HG02938 (cell line): ENCODE results near the gene ADGRG7.
"Not testable (repeated sequence)": the region's sequence is repeated elsewhere in the genome, so short reads cannot be mapped to it uniquely, and the experiment has no call there.

ENCODE experiments used
- ATAC-seq: cut with Tn5 transposase; IDR thresholded peaks from one replicate; pipeline ENCODE4 v1.9.1; 2021; ENCODE audit warnings: mild to moderate bottlenecking, moderate library complexity; ENCODE audit not compliant: unreplicated experiment

The ADGRG7 gene, protein sequence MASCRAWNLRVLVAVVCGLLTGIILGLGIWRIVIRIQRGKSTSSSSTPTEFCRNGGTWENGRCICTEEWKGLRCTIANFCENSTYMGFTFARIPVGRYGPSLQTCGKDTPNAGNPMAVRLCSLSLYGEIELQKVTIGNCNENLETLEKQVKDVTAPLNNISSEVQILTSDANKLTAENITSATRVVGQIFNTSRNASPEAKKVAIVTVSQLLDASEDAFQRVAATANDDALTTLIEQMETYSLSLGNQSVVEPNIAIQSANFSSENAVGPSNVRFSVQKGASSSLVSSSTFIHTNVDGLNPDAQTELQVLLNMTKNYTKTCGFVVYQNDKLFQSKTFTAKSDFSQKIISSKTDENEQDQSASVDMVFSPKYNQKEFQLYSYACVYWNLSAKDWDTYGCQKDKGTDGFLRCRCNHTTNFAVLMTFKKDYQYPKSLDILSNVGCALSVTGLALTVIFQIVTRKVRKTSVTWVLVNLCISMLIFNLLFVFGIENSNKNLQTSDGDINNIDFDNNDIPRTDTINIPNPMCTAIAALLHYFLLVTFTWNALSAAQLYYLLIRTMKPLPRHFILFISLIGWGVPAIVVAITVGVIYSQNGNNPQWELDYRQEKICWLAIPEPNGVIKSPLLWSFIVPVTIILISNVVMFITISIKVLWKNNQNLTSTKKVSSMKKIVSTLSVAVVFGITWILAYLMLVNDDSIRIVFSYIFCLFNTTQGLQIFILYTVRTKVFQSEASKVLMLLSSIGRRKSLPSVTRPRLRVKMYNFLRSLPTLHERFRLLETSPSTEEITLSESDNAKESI

DNA sequence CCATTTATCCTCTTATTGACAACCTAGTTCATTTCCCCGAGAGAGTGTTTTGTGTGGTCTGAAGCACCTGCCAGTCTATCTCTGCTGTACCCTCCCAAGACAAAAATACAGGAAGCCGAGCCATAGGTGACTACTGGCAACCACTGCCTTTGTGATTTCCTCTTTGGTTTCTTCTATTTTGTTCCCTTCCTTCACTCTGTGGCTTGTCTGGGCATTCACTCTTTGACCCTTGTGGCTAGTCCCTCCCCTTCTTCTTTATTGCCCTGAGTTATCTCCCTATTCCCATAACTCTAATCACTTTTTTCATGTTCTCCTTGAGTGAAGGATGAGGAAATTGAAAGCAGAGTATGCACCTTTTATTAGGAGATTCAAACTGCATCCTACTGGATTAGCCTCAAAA is at the start of gene ADGRG7:
Gene ADGRG7, plus strand, starts transcription at position 297 of the 400 bp plus-strand sequence. CDS start 256 bp downstream, outside the sequence.
- ATAC-seq, result no peak

DNA sequence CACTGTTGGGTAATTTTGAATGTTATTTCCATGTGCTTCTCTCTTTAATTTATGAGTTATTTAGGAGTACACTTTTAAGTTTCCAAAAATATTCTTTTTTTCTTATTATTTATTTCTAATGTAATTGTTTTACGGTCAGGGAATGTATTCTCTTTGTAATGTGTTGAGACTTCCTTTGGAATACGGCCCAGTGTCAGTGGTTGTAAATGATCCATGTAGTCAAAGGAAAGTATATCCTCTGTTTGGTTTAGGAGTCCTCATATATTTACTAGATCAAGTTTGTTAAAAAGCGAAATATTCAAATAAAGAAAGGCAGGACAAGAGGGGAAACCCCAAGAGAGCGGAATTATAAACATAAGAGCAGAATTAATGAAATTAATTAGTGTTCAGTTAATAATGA is 49.0 kb upstream of the ADGRG7 start:
- ATAC-seq, result no peak

DNA sequence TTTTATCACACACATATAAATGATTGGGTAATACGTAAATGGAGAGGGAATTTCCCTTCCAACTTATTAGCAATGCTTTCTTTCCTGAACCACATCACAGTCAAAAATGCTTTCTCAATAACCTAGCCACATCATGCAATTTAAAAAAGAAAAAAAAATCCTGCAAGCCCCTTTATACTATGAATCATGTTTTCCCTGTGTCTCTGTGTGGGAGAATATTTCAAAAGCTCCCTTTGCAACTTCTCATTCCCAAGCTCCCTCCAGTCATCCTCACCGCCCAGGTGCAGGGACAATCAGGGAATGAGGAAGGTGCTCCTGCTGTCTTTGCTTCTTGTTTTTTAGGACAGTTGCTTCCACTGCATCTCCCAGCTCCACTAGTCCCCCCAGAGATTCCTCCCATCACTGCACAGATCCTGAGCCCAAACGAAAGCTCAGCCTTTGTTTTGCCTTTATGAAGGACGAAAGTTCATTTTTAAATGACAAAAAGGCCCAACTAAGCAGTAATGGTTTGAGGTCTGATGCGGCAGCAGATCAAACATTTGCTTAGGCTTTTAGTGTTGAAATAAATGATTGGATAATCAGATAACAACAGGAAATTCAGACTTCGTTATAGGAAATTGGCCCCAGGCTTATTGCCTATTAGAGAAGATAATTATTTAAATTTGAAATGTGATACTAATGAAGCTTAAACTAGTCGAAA is 47.8 kb upstream of the ADGRG7 start:
- ATAC-seq, result no peak

DNA sequence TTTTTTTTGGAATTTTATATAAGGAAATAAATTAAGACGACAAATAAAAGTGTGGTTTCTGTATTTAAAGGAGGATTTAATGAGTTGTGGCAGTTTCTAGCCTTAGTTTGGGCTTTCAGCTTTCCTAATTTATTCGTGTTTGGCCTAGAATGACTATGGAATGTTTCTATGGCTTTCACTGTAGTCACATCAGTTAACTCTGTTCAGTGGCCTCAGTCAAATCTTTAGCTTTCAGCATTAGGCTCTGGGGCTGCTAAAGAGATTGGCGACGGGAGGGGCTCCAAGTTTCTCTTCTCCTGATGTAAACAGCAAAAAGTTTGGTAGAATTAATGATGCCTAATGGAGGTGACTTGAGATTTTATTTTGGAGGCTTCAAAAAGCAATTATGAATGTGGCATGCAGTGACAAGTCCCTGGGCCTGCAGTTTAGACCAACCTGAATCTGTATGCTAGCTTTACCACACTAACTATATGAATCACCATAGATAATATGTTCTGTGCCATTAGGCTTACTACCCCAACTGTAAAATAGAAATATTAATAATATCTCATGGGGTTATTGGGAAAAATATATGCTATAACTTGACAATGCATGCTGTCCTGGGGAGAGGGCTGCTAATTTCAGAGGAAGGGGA is 47.1 kb upstream of the ADGRG7 start:
- ATAC-seq, result no peak

DNA sequence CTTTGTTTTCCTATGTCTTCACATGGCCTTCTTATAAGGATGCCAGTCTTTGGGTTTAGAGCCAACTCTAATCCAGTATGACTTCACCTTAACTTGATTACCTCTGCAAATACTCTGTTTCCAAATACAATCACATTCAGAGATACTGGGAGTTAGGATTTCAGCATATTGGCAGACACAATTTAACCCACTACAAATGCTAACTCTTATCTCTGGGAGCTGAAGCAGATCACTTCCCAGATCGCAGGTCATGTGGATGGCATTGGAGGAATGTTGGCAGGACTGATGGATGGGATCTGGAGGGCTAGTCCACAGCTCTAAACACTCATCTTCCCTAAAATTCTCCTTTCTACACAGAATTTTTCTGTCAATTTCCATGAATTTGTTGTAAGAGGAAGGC is 46.2 kb upstream of the ADGRG7 start:
- ATAC-seq, result no peak

DNA sequence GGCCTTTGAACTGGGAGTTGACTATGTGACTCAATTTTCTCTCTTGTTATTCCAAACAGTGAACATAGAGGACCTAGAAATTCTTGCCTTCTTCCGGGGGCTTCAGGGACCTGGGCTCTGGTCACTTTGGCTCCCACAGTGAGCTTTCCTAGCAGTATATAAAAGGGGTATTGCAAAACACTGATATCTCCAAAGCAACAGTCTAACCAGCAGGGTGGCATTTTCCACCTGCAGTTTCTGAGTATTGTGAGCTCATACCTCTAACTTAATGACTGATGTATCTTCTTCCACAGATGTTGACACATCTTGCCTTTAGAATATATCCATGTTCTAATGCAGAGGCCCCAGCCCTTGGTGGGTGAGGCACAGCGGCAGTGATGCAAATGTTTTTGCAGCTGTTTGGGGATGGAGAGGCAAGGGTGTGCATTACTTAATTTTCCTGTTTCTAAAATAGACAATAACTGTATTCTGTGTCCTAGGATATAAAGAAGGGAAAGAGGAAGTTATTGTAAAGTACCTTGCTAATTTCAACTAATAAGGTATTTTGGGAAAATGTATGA is 45.7 kb upstream of the ADGRG7 start:
- ATAC-seq, result no peak

DNA sequence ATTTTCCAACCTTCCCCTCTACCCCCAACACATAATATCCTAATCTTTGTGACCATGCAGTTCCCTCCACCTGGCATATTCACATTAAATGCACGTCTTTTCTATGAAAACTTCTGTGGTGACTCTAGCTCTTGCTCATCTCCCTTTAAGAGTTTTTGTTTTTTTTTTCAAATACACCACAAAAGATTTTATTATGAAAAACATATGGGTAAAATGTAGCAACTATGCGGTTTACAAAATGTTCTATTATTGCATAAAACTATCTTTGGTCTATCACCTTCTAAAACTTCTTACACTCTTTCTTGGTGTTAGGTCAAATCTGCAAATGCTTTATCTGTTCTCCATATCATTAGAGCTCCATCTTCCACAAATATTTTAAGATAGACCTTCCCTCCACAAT is 38.6 kb upstream of the ADGRG7 start:
- ATAC-seq, result no peak

DNA sequence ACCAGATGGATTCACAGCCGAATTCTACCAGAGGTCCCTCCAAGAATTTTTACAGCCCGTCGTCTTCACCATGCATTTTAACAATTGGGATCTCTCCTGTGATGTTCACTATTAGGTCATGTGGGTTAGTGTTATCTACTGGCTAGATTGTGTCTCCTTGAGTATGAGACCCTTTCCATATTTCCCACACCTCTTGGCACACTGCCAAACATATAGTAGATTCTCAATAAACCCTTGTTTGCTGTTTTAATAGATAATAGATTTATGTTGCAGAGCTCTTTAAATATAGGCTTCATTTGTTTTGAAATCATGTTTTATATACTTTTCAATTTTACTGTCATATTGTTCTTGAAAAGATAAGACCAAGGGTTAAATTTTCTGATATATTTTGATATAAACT is 34.9 kb upstream of the ADGRG7 start:
- no peak for ATAC-seq

DNA sequence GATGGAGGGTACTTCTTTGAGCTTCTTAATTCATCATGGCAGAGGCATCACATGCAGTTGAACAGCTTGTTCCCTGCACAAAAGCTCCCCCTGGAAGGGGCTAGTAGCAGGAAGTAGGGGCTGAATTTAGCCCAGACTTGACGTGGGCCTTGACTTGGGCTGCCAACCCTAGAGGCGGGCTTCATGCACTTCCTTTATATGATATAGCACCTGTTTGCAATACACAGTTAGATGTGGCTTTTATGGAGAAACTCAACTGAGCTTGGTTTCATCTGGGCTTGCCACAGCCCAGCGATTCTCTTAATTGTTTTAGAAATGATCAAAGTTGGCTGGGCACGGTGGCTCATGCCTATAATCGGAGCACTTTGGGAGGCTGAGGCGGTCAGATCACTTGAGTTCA is 33.7 kb upstream of the ADGRG7 start:
- ATAC-seq, result no peak

DNA sequence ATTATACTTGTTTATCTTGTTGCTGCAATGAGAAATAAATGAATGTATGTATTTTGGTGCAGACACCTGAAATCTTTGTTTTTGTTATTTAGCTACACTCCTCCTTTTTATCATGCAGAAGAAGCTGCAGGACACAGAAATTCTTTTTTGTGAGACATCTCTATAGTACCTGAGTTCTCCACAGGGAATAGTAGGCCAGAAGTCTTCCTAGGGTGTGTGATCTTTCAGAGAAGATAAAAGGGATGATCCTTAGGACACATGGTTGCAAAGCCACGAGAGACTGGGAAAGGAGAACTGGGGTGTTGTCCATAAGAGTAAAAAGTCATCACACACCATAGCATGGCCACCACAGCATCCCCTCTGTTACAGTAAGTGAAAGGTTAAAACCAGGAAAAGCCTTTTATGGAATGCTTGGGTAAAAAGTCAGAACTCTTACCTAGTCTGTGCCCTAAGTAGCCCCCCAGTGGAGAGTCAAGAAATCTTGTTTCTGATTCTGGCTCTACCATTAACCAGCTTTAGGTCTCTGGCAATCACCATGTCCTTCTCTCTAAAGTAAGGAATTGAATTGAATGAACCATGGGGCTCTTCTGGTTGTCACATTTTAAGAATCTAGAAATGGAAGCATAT is 31.9 kb upstream of the ADGRG7 start:
- no peak for ATAC-seq

DNA sequence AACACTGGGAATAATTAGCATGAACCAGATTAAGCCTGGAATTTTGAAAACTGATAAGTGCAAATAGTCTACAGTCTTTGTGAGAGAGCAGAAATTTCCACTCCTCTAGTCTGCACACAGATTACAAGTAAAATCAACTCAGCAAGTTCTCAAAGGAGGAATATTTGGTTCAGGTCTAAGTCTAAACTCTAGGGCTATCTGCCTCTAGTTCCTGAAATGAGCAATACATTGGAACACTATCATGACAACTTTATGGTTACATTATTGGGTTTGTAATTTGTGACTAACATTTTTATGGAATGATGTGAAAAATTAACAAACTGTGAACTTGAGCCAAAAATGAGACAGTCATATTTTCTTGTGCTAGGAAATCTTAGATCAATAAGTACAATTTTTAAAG is 30.8 kb upstream of the ADGRG7 start:
- no peak for ATAC-seq

DNA sequence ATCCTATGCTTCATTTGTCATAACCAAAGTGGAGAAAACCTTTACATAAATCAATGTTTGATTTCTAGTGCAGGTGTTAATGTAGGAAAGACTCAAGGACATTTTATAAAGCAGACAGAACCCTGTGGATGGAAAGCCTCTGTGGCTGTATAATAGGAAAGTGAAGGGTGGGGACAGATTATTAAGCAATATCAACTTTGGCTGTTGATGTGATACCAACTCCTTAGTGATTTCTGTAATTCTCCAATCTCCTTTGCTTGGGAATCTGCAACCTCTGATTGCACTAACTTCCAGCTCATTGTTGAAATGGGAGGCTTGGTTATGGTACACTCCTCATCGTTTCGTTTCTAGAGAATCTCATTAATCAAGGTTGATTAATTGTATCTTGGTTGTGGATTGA is 29.3 kb upstream of the ADGRG7 start:
- no peak for ATAC-seq

DNA sequence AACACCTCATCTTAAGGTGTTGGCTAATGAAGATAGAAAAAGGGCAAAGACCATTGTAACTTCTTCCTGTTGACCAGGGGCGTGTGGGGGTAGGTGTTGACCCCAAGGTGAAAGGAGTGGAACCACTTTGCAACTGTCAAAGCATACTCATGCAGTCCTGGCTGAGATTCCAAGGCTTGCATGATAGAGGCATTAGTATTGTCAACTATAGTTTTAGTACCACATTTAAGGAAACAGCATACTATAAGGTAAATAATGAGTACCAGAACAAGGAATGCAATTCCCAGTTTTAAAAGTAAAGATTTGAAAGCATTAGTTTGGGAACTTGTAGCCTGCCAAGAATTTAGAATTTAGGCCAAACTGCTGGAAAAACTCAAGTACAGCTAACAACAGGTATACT is 27.8 kb upstream of the ADGRG7 start:
- ATAC-seq, result no peak

DNA sequence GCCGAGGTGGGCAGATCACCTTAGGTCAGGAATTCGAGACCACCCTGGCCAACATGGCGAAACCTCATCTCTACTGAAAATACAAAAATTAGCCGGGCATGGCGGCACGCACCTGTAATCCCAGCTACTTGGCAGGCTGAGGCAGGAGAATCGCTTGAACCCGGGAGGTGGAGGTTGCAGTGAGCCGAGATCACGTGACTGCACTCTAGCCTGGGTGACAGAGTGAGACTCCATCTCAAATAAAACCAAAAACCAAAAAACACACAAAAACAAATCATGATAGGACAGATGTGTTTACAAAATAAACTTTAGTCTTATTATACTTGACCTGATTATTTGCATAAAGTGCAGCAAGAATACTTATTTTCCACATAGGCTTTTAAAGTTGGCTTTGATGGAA is 27.2 kb upstream of the ADGRG7 start:
- not testable (repeated sequence) for ATAC-seq

DNA sequence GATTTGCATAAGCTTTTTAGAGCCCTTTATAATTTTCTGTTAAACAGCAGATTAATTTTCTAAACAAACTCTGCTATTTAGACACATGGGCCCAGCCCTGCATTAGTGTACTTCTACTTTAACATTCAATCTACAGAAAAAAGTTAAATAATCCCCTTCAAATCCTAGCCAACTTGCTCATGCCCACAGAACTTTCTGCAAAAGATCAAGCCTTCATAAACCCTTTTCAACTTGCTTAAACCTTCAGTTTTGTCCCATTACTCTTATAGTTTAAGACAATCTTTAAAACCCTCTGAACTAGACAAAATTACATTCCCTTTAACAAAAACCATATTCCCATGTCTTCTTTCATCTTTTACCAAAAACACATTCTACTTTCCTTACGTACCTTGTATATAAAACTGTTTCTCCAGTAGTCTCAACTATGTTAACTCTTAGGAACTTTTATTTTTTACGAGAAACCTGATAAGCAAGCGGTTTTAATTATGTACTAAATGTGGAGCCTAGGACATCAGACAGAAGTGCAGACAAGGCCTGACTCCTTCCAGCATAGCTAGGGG is 25.2 kb upstream of the ADGRG7 start:
- no peak for ATAC-seq

DNA sequence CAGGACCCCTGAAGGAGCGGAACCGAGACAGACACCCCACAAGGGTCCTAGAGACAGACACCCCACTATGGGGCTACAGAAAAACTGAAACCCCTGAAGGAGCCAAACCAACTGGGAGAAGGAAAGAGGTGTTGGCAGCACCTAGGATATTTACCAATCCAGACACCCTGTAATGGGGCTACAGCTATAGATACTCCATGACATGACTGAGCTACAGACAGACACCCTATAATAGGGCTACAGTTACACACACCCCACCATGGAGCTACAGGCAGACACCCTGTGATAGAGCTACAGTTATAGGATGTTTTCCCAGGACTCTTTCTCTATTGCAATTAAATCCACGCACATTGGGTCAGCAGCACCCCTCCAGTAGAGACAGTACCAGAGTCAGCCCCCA is 22.6 kb upstream of the ADGRG7 start:
- ATAC-seq, result no peak

DNA sequence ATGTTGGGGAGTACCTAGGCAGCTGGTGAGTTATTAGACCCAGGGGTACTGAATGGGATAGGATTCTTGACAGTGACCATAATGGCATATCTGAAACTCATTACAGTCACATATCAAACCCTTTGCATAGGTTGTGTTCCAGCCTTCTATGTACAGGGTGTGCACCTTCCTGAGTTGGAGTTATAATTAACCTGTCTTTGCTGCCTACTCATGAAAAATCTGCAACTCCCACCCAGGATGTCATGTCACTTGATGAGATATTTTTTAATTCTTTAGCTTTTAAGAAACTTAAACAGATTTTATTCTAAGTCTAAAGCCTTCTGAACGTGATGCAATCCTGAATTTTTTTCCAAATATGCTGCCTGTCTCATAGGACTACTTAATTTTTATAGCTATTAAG is 21.1 kb upstream of the ADGRG7 start:
- ATAC-seq, result no peak

DNA sequence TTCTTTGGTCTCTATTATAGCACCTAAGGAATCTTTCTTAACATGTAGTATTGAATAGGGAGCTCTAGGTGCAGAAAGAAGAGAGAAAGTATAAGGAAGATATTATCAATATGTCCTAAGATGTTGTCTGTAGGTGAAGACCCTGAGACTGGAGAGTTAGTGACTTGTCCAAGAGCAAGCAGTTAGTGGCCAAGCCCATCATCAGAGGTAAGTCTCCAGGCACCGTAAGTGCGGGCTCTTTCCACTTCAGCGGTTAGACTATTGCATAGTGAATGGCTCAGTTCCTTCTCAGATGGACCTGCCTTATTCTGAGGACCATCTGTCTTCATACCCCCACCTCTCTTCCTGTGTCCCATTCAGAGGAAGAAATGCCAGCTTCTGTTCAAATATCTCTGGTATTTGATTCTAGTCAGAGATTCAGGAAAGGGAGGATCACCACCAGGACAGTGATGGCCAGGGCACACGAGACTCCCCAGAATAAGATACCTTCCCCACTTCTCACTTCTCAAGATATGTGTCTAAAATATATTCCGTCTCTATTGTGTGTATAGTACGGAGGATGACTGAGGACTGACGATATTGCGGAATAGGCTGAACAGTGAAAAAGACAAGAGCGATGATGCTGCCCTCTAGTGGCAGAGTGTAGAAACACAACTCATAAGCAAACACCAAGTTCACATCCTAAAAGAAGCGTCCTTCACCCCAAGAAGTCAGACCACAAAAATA is 19.1 kb upstream of the ADGRG7 start:
- ATAC-seq, result peak; percentile 83

DNA sequence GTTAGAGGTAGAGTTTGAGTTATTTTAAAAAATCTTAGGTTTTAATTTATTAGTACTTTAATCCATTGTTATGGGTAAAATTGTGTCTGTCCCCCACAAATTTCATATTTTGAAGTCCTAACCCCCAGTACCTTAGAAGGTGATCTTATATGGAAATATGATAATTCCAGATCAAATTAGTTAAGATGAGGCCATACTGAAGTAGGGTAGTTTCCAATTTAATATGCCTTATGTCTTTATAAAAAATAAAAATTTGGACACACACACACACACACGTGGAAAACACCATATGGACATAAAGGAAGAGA is 18.6 kb upstream of the ADGRG7 start:
- ATAC-seq, result no peak

DNA sequence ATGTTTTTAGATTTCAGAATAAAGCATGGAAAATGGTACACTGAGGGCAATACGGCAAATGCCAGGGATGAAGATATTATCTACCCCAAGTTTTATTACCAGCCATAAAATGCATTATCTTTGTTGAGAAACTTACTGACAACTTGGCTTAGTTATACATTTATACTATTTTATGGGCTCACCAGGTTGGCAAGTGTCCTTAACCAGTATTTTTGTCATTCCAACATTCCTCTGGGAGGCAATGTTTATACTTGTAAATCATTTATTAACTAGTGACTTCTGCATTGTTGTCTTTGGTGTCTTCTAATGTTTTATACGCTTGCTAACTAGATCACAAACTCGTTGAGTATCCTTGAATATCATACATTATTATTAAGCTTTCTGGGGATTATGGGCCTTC is 18.0 kb upstream of the ADGRG7 start:
- ATAC-seq, result no peak
